VCaP (cell line): ENCODE measurements around the gene ADGRV1.

Source experiments
- H3K27ac ChIP-seq: fragments of 450-650 bp; 2 replicates; pipeline ENCODE4 v1.5.1; 2017
- TF ChIP-seq, protein P1 (sequence below): fragments of 450-650 bp; conservative IDR thresholded peaks from 2 replicates; pipeline ENCODE4 v1.5.1; 2017; ENCODE audit warnings: mild to moderate bottlenecking, moderate library complexity

Gene ADGRV1

DNA sequence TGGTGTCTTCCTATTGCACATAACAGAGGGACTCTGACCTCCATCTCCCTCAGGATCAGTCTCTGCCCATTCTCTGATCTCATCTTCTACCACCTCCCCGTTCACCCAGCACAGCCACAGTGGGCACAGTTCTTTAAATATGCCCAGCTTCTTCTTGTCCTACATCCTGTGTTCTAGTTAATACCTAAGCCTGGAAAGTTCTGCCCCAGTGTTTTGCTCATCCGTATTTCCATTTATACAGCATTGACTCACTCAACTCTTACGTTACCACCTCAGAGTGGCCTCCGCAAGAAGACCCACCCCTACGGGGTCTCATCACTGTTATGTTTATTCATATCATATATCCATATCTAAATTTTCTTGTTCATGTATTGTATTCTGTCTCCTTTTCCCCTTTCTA is 315.5 kb downstream of the ADGRV1 start:
- TF ChIP-seq, protein P1, sequence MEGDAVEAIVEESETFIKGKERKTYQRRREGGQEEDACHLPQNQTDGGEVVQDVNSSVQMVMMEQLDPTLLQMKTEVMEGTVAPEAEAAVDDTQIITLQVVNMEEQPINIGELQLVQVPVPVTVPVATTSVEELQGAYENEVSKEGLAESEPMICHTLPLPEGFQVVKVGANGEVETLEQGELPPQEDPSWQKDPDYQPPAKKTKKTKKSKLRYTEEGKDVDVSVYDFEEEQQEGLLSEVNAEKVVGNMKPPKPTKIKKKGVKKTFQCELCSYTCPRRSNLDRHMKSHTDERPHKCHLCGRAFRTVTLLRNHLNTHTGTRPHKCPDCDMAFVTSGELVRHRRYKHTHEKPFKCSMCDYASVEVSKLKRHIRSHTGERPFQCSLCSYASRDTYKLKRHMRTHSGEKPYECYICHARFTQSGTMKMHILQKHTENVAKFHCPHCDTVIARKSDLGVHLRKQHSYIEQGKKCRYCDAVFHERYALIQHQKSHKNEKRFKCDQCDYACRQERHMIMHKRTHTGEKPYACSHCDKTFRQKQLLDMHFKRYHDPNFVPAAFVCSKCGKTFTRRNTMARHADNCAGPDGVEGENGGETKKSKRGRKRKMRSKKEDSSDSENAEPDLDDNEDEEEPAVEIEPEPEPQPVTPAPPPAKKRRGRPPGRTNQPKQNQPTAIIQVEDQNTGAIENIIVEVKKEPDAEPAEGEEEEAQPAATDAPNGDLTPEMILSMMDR = no peak
- H3K27ac ChIP-seq = no peak overlapping the region

DNA sequence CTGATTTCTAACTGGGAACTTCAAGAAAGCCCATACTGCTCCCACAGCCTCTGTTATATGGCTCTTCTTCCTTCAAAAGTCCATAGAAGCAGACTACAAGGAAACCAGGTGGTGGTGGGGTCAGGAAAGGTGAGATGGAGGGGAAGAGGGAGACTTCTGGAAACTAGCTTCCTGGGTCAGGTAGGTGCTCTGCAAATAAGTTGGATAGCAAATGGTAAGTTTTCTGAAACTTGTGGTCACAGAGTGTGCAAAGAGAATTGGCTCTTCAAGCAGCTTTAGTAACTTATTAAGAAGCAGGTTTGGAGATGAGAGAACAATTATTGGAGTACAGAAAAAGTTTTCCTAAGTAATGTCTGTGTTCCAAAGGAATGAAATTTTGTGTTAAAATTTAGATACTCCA is 316.9 kb downstream of the ADGRV1 start:
- TF ChIP-seq, protein P1 = no peak
- H3K27ac ChIP-seq = peak overlapping the region; percentile 51

DNA sequence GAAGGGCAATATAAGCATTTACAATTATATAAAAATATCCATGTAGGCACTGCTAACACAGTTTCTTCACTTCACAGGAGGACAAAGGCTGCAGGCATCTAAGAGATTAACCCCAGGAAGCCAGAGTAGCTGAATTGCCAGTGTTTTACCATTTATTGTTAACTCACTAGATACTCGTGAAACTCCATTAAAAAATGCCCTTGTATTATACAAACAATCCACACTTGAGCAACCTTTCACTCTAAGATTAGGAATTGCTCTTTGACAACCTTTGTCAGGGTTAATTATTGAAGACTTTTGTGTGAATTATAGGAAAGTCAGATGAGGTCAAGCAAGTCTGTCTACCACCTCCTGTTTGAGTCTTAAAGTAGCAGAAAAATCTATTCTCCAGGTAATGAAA is 317.8 kb downstream of the ADGRV1 start:
- peak overlapping the region; percentile 51 for H3K27ac ChIP-seq
- TF ChIP-seq, protein P1 = no peak

DNA sequence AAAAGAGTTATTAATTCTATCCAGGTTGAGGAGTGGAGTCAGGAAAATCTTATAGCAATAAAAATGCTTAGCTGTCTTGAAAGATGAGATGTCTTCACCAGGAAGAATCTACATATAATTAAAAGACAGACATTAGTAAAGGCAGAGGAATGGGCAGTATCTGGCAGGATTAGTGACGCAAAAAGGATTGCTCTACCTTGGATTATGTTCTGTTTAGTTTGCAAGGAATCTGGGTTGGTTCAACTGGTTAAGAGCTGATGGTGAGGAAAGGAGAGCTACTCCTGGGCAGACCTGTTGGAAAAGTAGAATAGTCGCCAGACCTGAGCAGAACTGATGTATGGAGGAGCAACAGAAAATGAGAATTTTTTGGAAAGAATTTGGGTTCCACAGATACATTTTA is 318.5 kb downstream of the ADGRV1 start:
- peak overlapping the region; percentile 51 for H3K27ac ChIP-seq
- TF ChIP-seq, protein P1 = no peak

DNA sequence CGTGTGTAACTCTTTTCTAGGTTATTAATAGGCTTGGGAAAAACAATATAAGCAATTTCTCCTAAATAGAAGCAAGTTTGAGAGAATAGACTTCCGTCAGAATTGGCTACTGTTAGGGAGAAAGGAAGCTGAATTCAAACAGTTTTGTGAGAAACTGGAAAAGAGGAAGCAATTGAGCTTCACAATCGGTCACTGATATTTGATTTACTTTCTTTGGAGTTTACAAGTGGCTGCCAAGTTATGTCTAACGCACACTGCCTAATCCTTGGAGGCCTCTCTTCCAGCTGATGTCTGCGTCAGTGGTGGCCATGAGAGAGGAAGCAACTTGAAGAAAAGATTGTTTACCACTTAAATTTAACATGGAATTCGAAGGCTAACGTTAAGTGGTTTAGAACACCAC is 319.5 kb downstream of the ADGRV1 start:
- no peak overlapping the region for H3K27ac ChIP-seq

DNA sequence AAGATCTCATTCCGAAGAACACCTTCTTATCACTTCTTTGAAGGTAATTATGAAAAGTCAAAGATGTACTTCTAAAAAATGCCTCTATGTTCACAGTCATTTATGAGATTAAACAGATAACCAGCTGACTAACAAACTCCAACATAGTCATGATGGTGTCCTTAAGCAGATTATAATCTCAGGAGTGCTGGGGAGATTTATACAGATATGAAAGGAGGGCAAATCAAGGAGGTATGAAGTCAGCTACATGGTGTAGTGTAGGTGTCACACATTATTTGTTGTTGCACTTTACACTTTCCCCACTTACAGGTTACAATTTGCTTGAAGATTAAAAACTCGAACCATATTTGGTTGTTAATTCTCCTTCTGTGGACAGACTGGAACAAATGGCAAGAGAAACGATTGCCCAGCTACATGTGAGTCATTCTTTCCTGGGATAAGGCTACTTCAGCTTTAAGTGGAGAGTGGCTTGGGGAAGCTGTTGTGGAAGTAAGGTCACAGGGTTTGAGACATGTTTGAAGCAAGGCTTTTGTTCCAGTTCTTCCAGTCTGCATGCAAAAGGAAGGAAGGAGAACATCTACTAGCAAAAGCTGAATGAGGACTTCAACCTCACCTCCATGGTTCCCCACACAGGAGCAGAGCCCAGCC is 320.1 kb downstream of the ADGRV1 start:
- TF ChIP-seq, protein P1 = no peak
- no peak overlapping the region for H3K27ac ChIP-seq

More for the DNA sequence above, 319.5 kb downstream of the ADGRV1 start:
- TF ChIP-seq, protein P1 = no peak

DNA sequence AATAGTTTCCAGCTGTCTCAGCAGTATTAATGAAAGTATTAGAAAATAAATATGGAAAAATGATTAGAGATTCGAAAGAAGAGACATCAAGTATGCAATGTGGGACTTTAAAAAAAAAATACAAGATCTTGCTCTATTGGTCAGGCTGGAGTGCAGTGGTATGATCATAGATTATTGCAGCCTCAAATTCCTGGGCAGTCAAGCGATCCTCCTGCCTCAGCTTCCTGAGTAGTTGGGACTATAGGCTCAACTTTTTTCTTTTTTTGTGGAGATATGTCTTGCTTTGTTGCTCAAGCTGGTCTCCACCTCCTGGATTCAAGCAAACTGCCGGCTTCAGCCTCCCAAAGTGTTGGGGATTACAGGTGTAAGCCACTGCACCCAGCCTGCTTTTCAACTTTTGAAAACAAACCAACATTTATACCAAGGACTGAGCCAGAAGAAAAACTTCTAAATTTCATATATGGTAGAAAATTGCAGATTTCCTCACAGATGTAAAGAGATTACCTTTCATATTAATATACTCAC is 323.1 kb downstream of the ADGRV1 start:
- TF ChIP-seq, protein P1 = no peak
- no peak overlapping the region for H3K27ac ChIP-seq
